ENCODE results near the gene ERC1.

Gene ERC1

GRCh38 chr12:1445807-1446206, 454.8 kb downstream of the ERC1 start:
- TF ChIP-seq GATA1 (IDR thresholded peaks at IDR 0.05; ENCODE audit: low read depth, low read length) (no peak), POLR2A (IDR thresholded peaks at IDR 0.05; ENCODE audit: low read length) (no peak)
- DNase-seq, result no peak

- TF ChIP-seq POLR2A (IDR thresholded peaks at IDR 0.05; ENCODE audit: low read length), result no peak
- no peak for TF ChIP-seq GATA1 (IDR thresholded peaks at IDR 0.05; ENCODE audit: low read depth, low read length)
- DNase-seq, result no peak
Observed at GRCh38 chr12:1448336-1448735, 457.3 kb downstream of the ERC1 start.

GRCh38 chr12:1453810-1454209, 462.8 kb downstream of the ERC1 start:
- DNase-seq, result no peak
- TF ChIP-seq GATA1 (IDR thresholded peaks at IDR 0.05; ENCODE audit: low read depth, low read length), result no peak
- TF ChIP-seq POLR2A (IDR thresholded peaks at IDR 0.05; ENCODE audit: low read length), result no peak

- no peak for DNase-seq
- TF ChIP-seq GATA1 (IDR thresholded peaks at IDR 0.05; ENCODE audit: low read depth, low read length) (no peak), POLR2A (IDR thresholded peaks at IDR 0.05; ENCODE audit: low read length) (no peak)
Observed at GRCh38 chr12:1456885-1457284, 465.9 kb downstream of the ERC1 start.

- DNase-seq, result no peak
- TF ChIP-seq POLR2A (IDR thresholded peaks at IDR 0.05; ENCODE audit: low read length) (no peak), GATA1 (IDR thresholded peaks at IDR 0.05; ENCODE audit: low read depth, low read length) (no peak)
Observed at GRCh38 chr12:1457901-1458300, 466.9 kb downstream of the ERC1 start.

GRCh38 chr12:1459339-1459738, 468.3 kb downstream of the ERC1 start:
- no peak for DNase-seq
- TF ChIP-seq GATA1 (IDR thresholded peaks at IDR 0.05; ENCODE audit: low read depth, low read length), result no peak
- TF ChIP-seq POLR2A (IDR thresholded peaks at IDR 0.05; ENCODE audit: low read length), result no peak

- TF ChIP-seq POLR2A (IDR thresholded peaks at IDR 0.05; ENCODE audit: low read length) (no peak), GATA1 (IDR thresholded peaks at IDR 0.05; ENCODE audit: low read depth, low read length) (no peak)
Observed at GRCh38 chr12:1463073-1463905, 472.3 kb downstream of the ERC1 start.

GRCh38 chr12:1464925-1465324, 473.9 kb downstream of the ERC1 start:
- no peak for DNase-seq
- TF ChIP-seq GATA1 (IDR thresholded peaks at IDR 0.05; ENCODE audit: low read depth, low read length) (no peak), POLR2A (IDR thresholded peaks at IDR 0.05; ENCODE audit: low read length) (no peak)

More at GRCh38 chr12:1463073-1463905, 472.3 kb downstream of the ERC1 start:
- no peak for DNase-seq

GRCh38 chr12:1465990-1466389, 475.0 kb downstream of the ERC1 start:
- TF ChIP-seq POLR2A (IDR thresholded peaks at IDR 0.05; ENCODE audit: low read length), result no peak
- TF ChIP-seq GATA1 (IDR thresholded peaks at IDR 0.05; ENCODE audit: low read depth, low read length), result no peak
- DNase-seq, result no peak

- TF ChIP-seq GATA1 (IDR thresholded peaks at IDR 0.05; ENCODE audit: low read depth, low read length), result no peak
- TF ChIP-seq POLR2A (IDR thresholded peaks at IDR 0.05; ENCODE audit: low read length), result no peak
- no peak for DNase-seq
Observed at GRCh38 chr12:1466481-1467154, 475.6 kb downstream of the ERC1 start.

- no peak for TF ChIP-seq POLR2A (IDR thresholded peaks at IDR 0.05; ENCODE audit: low read length)
- TF ChIP-seq GATA1 (IDR thresholded peaks at IDR 0.05; ENCODE audit: low read depth, low read length), result no peak
- no peak for DNase-seq
Observed at GRCh38 chr12:1467710-1468109, 476.7 kb downstream of the ERC1 start.

- TF ChIP-seq POLR2A (IDR thresholded peaks at IDR 0.05; ENCODE audit: low read length) (no peak), GATA1 (IDR thresholded peaks at IDR 0.05; ENCODE audit: low read depth, low read length) (no peak)
- no peak for DNase-seq
Observed at GRCh38 chr12:1469070-1469469, 478.0 kb downstream of the ERC1 start.

- no peak for TF ChIP-seq GATA1 (IDR thresholded peaks at IDR 0.05; ENCODE audit: low read depth, low read length)
- no peak for TF ChIP-seq POLR2A (IDR thresholded peaks at IDR 0.05; ENCODE audit: low read length)
- DNase-seq, result no peak
Observed at GRCh38 chr12:1470051-1470450, 479.0 kb downstream of the ERC1 start.

GRCh38 chr12:1471224-1471623, 480.2 kb downstream of the ERC1 start:
- TF ChIP-seq GATA1 (IDR thresholded peaks at IDR 0.05; ENCODE audit: low read depth, low read length) (no peak), POLR2A (IDR thresholded peaks at IDR 0.05; ENCODE audit: low read length) (no peak)
- DNase-seq, result no peak

GRCh38 chr12:1473418-1473817, 482.4 kb downstream of the ERC1 start:
- TF ChIP-seq GATA1 (IDR thresholded peaks at IDR 0.05; ENCODE audit: low read depth, low read length), result no peak
- no peak for TF ChIP-seq POLR2A (IDR thresholded peaks at IDR 0.05; ENCODE audit: low read length)

More at GRCh38 chr12:1473418-1473817, 482.4 kb downstream of the ERC1 start:
- no peak for DNase-seq
